ENCODE measurements around the gene MAML1. TPM values are rescaled to one million over a fixed set of nuclear protein-coding genes. Genes with fewer than 3 reads are reported as not detected.

Gene MAML1
- total RNA-seq, 1 donor from 2014 or later, result 27.8 TPM

DNA sequence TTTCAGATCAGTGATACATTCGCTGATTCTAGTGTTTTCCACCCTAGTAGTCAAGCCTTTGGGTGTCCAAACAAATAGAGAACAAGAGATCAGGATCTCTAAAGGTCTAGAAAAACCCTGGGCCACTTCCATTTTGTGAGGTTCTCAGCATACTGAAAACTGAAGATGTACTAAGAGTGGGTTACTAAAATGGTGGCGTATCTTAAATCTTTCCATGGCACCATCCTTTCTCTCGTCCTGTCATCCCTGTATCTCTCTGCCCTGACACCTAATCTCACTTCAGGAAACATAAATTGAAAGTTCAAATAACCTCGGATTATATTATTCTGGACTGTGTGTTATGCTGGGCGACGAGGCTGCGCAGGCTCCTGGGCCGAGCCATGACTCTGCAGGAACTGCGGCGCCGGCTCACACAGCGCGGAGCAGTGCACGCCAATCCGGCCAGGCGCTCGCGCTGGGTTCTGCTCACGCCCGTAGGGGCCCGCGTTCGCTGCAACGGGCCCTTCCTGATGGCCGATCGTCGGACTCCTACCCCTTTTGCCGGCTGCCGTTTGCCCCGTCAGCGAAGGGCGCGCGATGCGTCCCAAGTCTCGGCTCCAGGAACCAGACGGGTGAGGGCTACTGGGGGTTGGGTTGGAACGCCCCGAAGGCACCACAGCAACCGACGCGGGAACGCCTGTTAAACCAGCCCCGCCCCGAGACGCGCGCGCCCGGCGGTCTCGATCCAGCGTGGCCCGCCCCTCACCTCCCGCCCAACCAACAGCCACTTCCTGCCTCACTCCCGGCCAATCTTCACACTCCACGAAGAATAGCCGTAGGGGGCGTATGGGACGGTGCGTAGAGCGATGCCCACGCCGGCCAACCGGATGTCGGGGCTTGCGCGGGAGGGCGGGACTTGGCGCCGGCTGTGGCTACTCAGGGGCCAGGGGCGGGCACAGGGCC lies 34.4 kb upstream of the MAML1 start:
- TF ChIP-seq, protein P1, sequence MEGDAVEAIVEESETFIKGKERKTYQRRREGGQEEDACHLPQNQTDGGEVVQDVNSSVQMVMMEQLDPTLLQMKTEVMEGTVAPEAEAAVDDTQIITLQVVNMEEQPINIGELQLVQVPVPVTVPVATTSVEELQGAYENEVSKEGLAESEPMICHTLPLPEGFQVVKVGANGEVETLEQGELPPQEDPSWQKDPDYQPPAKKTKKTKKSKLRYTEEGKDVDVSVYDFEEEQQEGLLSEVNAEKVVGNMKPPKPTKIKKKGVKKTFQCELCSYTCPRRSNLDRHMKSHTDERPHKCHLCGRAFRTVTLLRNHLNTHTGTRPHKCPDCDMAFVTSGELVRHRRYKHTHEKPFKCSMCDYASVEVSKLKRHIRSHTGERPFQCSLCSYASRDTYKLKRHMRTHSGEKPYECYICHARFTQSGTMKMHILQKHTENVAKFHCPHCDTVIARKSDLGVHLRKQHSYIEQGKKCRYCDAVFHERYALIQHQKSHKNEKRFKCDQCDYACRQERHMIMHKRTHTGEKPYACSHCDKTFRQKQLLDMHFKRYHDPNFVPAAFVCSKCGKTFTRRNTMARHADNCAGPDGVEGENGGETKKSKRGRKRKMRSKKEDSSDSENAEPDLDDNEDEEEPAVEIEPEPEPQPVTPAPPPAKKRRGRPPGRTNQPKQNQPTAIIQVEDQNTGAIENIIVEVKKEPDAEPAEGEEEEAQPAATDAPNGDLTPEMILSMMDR (IDR thresholded peaks at IDR 0.05), result no peak
- intact Hi-C loops (cut with DNase I), result no loop called here
- Histone ChIP-seq H3K9me3 (no peaks in the 10 kb centered on the region), H3K4me3 (peak overlapping the region; percentile 83), H3K36me3 (peaks cover 2% of the 10 kb centered on the region), H3K27me3 (ENCODE audit: low read depth) (no peaks in the 10 kb centered on the region), H3K4me1 (peaks cover 31% of the 10 kb centered on the region), H3K27ac (peak overlapping the region; percentile 99)
- DNase-seq (peak; percentile 99), ATAC-seq (peak; percentile 98 to 99)

DNA sequence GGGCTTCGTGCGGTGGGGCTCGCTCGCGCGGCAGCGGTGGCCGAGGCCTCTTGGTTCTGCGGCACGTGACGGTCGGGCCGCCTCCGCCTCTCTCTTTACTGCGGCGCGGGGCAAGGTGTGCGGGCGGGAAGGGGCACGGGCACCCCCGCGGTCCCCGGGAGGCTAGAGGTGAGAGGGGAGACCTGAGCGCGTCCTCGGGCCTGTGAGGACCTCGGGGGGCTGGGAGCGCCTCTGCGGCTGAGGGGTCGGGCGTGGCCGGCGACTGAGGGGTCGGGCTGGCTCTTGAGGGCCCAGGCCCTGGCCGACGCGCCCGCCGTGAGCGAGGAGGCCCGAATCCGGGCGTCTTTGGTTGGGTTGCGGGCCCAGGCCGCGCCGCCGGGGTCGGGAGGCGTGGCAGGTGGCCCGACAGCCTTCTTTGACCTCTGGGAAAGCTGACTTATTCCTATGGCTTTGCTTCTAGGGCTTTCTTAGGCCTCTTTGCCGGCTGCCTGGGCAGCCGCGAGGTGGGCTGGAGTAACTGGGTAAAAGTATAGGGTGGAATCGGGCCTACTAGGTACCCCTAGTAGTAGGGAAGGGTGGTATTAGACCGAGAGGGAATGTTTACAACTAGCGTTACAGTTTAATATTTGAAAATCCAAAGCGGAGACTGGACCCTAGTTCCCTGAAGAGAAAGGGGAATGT lies 33.5 kb upstream of the MAML1 start, which contains the start of gene CANX:
Gene CANX, plus strand, starts transcription at position 33 of the 681 bp plus-strand sequence. CDS start 6,715 bp downstream, outside the sequence.
- intact Hi-C loops (cut with DNase I), result no loop called here

DNA sequence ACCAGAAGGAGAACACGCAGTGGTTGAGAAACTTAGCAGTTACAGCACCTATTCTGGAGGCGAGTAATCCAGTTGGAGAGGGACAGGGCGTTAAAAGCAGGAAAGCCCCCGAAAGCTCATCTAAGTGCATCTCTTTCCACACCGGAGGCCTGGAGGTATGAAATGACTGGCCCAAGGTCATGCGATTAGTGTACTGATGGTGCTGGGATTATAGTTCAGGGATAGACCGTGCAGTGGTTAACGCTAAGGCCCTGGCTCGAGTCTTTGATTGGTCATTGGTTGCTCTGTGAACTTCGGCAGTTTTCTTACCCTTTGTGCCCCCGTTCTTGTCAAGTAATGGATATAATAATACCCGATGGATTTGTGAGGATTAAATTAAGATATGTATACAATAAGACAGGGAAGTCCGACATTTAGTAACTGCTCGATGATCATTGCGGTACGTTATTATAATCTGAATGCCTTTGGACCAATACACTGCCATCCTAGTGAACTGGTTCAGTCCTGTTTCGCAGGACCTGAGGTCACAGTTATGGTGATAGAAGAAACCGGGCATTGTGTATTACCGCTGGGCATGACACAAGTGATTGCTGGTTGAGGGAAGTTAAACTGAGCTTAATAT lies 32.9 kb upstream of the MAML1 start:
- ATAC-seq, result no peak
- TF ChIP-seq, protein P1 (IDR thresholded peaks at IDR 0.05), result no peak
- H3K27ac ChIP-seq, result peak overlapping the region; percentile 99
- no peak for DNase-seq
- peaks cover 31% of the 10 kb centered on the region for H3K4me1 ChIP-seq
- H3K9me3 ChIP-seq, result no peaks in the 10 kb centered on the region
- peaks cover 17% of the 10 kb centered on the region for H3K36me3 ChIP-seq
- H3K27me3 ChIP-seq (ENCODE audit: low read depth), result no peaks in the 10 kb centered on the region
- intact Hi-C loops (cut with DNase I), result no loop called here
- H3K4me3 ChIP-seq, result peak overlapping the region; percentile 83

More for the DNA sequence above, 33.5 kb upstream of the MAML1 start, which contains the start of gene CANX:
- Histone ChIP-seq H3K9me3 (no peaks in the 10 kb centered on the region), H3K27ac (peak within 1 kb of the TSS; percentile 99), H3K27me3 (ENCODE audit: low read depth) (no peaks in the 10 kb centered on the region), H3K4me1 (peaks cover 31% of the 10 kb centered on the region), H3K4me3 (peak within 1 kb of the TSS; percentile 83), H3K36me3 (peaks cover 10% of the 10 kb centered on the region)
- ATAC-seq, result peak; percentile 47 to 49
- TF ChIP-seq, protein P1 (IDR thresholded peaks at IDR 0.05), result no peak
- DNase-seq, result no peak

DNA sequence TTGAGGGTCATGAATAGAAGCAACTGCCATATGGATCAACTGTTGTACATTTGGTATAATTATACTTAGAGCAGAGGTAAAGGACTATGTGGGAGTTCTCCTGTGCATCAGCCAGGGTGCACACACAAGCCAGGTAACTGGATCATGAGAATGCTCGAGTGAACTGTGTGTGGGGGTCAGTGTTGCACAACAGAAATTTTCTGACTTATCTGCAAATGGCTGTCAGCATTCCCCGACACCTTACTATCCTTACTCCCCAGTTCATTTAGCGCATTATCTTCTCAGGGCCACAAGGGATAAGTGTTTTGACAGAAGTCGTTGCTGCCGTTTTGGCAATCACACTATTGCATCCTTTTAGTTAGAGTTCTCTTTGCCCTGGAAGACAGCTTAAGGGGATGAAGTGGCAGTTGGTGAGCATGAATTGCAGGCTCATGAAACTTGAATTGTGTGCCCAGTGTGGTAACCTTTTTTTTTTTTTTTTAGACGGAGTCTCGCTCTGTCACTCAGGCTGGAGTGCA lies 32.2 kb upstream of the MAML1 start:
- no peak for DNase-seq

More for the DNA sequence above, 32.2 kb upstream of the MAML1 start:
- peaks cover 33% of the 10 kb centered on the region for H3K4me1 ChIP-seq
- TF ChIP-seq, protein P1 (IDR thresholded peaks at IDR 0.05), result no peak
- intact Hi-C loops (cut with DNase I), result no loop called here
- no peaks in the 10 kb centered on the region for H3K27me3 ChIP-seq (ENCODE audit: low read depth)
- H3K27ac ChIP-seq, result peak overlapping the region; percentile 99
- ATAC-seq, result no peak
- peak overlapping the region; percentile 83 for H3K4me3 ChIP-seq
- H3K9me3 ChIP-seq, result no peaks in the 10 kb centered on the region
- H3K36me3 ChIP-seq, result peaks cover 24% of the 10 kb centered on the region

Data from lower lobe of right lung (tissue), 2 donors.